ENCODE results near the gene KLK5.
"Not testable (repeated sequence)": the region's sequence is repeated elsewhere in the genome, so short reads cannot be mapped to it uniquely, and the experiment has no call there.

Gene KLK5

GRCh38 chr19:50897612-50898011 lies 55.2 kb downstream of the KLK5 start:
- H3K27ac ChIP-seq = no peak overlapping the region
- TF ChIP-seq CTCF (IDR thresholded peaks at IDR 0.05; ENCODE audit: low read depth, low read length) = no peak
- no peak for DNase-seq
- H3K4me3 ChIP-seq (ENCODE audit: low read depth, low read length) = no peak overlapping the region
- peaks cover 12% of the 10 kb centered on the region for H3K9me3 ChIP-seq (ENCODE audit: severe bottlenecking)
- H3K27me3 ChIP-seq (ENCODE audit: insufficient read depth, low read depth, severe bottlenecking) = peaks cover 69% of the 10 kb centered on the region
- no peaks in the 10 kb centered on the region for H3K36me3 ChIP-seq

DNA sequence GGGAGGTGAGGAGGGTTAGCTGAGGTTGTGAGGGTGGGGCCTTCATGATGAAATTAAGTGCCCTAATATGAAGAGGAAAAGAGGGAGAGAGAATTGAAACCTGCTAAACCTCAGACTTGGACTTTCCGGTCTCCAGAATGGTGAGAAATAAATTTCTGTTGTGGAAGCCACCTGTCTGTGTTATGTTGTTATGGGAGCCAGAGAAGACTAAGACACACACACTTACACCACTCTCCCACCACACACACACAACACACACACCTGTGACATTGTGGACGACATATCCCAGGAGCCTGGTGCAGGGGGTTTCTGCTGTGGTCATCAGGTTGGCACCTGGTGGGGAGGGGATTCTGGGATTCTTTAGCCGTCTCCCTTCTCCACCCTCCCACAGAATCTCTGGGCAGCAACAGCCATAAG lies 55.6 kb downstream of the KLK5 start:
- peaks cover 12% of the 10 kb centered on the region for H3K9me3 ChIP-seq (ENCODE audit: severe bottlenecking)
- no peak for DNase-seq

GRCh38 chr19:50896591-50897190 lies 56.1 kb downstream of the KLK5 start:
- DNase-seq = peak; percentile 51
- Histone ChIP-seq H3K4me3 (ENCODE audit: low read depth, low read length) (no peak overlapping the region), H3K27ac (no peak overlapping the region), H3K9me3 (ENCODE audit: severe bottlenecking) (peaks cover 12% of the 10 kb centered on the region), H3K36me3 (no peaks in the 10 kb centered on the region), H3K27me3 (ENCODE audit: insufficient read depth, low read depth, severe bottlenecking) (peaks cover 73% of the 10 kb centered on the region)
- no peak for TF ChIP-seq CTCF (IDR thresholded peaks at IDR 0.05; ENCODE audit: low read depth, low read length)

More for the DNA sequence above, 55.6 kb downstream of the KLK5 start:
- H3K4me3 ChIP-seq (ENCODE audit: low read depth, low read length) = no peak overlapping the region
- no peak overlapping the region for H3K27ac ChIP-seq
- peaks cover 69% of the 10 kb centered on the region for H3K27me3 ChIP-seq (ENCODE audit: insufficient read depth, low read depth, severe bottlenecking)
- no peak for TF ChIP-seq CTCF (IDR thresholded peaks at IDR 0.05; ENCODE audit: low read depth, low read length)
- H3K36me3 ChIP-seq = no peaks in the 10 kb centered on the region

- not testable (repeated sequence) for DNase-seq; H3K27ac ChIP-seq; H3K4me3 ChIP-seq (ENCODE audit: low read depth, low read length)
Measured at GRCh38 chr19:50896089-50896590, 56.7 kb downstream of the KLK5 start.

GRCh38 chr19:50894478-50895356 lies 58.1 kb downstream of the KLK5 start:
- H3K27me3 ChIP-seq (ENCODE audit: insufficient read depth, low read depth, severe bottlenecking) = peaks cover 78% of the 10 kb centered on the region
- DNase-seq = no peak
- TF ChIP-seq CTCF (IDR thresholded peaks at IDR 0.05; ENCODE audit: low read depth, low read length) = no peak
- no peak overlapping the region for H3K4me3 ChIP-seq (ENCODE audit: low read depth, low read length)
- no peaks in the 10 kb centered on the region for H3K36me3 ChIP-seq
- H3K27ac ChIP-seq = no peak overlapping the region
- H3K9me3 ChIP-seq (ENCODE audit: severe bottlenecking) = peaks cover 12% of the 10 kb centered on the region

More at GRCh38 chr19:50896089-50896590, 56.7 kb downstream of the KLK5 start:
- H3K9me3 ChIP-seq (ENCODE audit: severe bottlenecking) = peaks cover 12% of the 10 kb centered on the region
- H3K27me3 ChIP-seq (ENCODE audit: insufficient read depth, low read depth, severe bottlenecking) = peaks cover 71% of the 10 kb centered on the region
- H3K36me3 ChIP-seq = not testable (repeated sequence)
